GM21529 (cell line): ENCODE results near the gene UBE2D4.
"Not testable (repeated sequence)": the region's sequence is repeated elsewhere in the genome, so short reads cannot be mapped to it uniquely, and the experiment has no call there.

ENCODE experiments used
- ATAC-seq: cut with Tn5 transposase; IDR thresholded peaks from one replicate; pipeline ENCODE4 v1.9.1; 2021; ENCODE audit not compliant: unreplicated experiment

The UBE2D4 gene

DNA sequence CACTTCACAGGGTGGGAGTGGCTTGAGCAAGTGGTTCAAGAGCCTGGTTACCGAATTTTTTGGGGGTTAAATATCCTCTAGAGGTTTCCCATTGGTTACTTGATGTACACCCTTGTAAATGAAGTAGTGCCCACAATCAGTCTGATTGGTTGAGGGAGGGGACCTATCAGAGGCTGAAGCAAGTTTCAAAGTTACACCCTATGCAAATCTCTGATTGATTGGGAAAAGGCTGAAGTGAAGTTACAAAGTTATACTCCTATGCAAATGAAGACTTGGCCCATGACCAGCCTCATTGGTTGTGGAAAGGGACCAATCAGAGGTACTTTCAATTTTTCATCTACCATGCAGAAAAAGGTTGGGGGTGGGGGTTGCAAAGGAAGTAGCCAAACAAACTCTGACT is 34.7 kb downstream of the UBE2D4 start:
- no peak for ATAC-seq

DNA sequence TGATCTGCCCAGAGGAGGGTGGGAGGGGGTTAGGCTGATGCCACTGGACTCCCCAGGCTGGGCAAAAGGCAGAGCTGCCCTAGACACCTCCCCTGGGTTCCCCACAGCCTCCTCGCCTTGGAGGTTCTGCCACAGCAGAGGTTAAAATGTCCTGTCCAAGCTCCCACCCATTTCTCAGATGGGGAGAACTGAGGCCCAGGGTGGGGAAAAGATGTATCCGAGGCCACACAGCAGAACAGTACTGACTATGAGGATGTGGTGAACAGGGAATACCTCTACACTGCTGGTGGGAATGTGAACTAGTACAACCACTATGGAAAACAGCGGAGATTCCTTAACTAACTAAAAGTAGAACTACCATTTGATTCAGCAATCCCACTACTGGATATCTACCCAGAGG is 40.2 kb downstream of the UBE2D4 start:
- not testable (repeated sequence) for ATAC-seq

DNA sequence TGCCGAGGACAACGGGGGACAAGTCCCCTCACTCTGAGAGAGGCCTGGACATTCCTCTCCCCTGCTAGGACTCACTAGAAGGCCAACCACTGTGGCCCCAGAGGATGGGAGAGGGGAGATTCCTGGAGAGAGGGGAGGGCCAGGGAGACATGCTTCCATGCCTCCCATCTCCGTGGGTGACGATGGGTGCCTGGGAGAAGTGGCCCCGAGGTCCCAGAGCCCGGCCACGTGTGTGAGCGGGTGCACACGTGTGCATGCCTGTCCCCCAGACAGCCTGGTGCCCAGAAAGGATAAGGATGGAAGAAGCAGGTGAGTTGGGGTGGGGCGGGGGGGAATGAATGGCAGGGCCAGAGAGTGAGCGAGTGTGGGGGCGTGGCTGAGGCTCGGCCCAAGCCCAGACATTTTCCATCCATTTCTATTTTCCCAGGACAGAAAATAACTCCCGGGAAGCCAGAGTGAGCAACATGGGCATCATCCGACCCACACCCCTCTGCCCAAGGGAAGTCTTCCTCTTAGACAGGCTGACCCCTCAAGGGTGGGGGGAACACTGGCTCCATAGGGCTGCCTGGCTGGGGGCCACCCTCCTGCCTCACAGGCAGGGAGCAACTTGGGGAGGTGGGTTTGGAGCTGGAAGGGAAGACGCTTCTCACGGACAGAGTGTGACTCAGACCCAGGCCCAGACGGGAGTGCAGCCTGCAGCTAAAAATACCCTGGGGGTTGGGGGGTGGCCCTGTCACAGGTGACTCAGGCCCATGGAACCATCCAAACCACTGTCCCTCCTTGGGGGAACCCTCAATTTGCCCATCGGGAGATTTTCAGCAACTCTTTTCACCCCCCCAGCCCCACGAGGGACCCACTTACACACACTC is 42.2 kb downstream of the UBE2D4 start:
- ATAC-seq: not testable (repeated sequence)

DNA sequence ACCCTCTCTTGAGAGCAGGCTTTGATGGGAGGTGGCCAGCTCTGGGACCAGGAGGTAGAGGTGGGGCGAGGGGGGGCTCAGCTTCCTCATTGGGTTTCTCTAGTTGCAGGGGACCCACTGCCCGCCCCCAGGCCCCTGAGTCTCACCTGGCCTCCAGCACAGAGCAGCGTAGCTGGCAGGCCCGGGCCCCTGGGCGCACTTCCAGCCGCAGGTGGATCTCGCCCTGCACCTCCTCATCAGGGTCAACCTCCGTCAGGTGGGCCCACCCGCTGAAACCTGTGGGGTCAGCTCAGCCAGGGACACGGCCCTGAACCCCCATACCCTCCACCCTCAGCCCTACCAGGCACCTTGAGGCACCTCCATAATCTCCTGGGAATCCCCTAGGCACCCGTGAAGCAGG is 43.4 kb downstream of the UBE2D4 start:
- ATAC-seq: not testable (repeated sequence)

DNA sequence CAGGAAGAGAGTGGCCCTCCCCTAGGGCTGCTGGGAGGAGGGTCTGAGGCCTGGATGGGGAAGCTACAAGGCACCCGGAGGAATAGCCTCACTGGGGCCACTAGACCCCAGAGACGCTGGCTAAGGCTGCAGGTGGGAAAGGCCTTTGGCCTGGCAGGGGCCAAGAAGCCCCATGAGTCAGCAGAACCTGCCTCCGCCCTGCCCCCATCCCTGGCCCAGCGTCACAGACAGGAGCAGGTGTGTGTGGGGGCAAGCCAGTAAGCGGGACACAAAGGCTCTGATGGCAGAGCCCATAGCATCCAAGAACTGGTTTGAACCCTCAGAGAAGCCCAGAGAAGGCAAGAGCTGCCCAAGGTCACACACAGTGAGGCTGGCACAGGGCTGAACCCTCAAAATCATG is 44.5 kb downstream of the UBE2D4 start:
- ATAC-seq: not testable (repeated sequence)

DNA sequence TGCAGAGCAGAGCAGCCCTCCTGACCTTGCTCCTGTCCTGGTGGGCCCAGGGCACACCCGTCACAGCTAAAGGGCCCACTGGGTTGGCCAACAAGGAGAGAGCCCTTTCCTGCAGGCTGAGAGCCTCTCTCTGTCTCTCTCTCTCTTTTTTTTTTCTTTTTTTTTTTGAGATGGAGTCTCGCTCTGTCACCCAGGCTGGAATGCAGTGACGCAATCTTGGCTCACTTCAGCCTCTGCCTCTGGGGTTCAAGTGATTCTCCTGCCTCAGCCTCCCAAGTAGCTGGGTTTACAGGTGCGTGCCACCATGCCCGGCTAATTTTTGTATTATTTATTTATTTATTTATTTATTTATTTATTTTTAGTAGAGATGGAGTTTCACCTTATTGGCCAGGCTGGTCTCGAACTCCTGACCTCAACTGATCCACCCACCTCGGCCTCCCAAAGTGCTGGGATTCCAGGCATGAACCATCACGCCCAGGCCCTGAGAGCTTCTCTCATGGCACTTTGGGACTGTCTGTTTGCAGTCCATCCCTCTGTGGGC is 47.9 kb downstream of the UBE2D4 start:
- not testable (repeated sequence) for ATAC-seq

DNA sequence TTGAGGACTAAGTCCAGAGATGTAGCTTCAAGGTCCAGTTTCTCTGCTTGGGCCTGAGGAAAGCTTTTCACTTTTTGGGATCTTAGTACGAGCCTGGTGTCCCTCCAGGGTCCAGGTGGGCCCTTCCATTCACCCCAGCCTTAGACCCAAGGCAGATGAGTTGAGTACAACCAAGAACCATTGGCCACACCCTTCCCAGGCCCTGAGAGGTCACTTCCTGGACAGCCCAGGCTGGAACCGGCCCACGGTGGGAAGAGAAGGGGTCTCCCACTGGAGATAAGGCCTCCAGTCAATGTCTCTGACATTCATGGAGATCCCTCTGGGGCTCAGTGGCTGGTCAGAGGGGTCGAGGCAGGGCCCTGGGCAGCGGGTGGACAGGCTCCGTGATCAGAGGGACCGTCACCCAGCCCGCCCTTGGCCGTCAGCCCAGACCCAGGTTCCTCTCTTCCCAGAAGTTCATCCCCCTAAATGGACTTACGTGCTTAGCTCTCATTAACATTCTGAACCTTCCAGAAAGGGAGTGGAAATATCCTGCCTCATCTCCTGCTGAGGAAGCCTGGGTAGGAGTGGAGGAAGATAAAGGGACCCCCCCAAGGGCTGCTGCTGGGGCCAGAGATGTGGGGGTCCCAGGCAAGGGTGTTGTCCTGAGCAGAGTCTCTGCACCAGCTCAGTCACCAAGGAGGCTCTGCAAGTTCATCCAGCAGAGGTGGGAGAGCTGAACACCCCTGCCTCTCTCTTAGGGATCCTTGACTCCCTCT is 48.7 kb downstream of the UBE2D4 start:
- ATAC-seq: not testable (repeated sequence)

DNA sequence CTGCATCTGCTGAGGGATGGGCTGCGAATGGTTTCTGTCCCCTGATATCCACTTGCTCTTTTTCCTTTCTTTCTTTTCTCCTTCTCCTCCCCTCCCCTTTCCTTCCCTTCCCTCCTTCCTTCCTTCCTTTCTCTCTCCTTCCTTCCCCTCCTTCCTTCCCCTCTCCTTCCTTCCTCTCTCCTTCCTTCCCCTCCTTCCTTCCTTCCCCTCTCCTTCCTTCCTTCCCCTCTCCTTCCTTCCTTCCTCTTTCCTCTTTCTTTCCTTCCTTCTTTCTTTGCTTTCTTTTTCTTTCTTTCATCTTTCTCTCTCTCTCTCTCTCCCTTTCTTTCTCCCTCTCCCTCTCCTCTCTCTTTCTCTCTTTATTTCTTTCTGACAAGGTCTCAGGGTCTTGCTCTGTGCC is 51.3 kb downstream of the UBE2D4 start:
- no peak for ATAC-seq

DNA sequence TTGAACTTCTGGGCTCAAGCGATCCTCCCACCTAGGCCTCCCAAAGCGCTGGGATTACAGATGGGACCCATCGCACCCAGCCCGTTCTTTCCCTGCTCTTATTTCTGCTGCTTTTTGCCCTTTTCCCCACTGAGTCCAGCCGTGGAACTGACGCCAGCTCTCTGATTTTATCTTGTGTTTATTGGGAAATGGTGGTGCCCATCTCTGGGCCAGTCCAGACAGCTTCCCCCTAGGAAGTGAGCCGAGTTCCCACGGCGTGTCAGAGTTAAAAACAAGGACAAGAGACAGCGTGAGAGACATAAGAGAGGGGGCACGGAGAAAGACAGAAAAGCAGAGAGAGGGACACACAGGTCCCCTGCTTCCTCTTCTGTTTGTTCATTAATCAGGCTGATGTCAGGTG is 51.9 kb downstream of the UBE2D4 start:
- ATAC-seq: not testable (repeated sequence)

DNA sequence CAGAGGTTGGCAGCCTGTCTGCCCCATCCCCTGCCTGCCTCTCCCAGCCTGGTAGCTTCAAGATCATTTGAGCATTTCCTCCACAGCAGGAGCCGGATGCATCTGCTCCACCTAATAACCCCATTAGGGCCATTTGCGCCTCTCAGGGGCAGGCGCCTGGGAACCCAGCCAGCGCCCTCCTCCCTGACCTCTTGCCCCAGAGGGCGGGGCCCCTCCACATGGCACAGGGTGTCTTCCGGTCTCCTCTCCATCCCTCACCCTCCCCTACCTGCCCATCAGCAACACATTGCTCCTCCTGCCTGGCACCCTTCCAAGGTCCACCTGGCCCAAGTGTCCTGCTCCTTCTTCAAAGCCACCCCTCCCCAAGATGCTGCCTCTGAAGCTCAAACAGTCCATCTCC is 56.6 kb downstream of the UBE2D4 start:
- not testable (repeated sequence) for ATAC-seq

DNA sequence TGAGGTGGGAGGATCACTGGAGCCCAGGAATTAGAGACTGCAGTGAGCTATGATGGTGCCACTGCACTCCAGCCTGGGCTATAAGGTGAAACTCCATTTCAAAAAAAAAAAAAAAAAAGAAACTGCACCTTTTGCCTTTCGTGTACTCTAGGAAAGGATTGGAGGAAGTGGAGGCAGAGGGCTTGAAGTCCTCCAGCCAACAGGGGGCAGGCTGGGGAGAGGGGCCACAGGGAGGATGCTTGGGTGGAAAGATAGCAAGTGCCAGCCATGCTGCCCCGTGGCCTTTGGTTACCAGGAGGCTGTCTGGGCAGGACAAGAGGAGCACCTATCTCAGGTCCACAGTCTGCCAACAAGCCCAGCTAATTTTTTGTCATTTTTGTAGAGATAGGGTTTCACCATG is 57.5 kb downstream of the UBE2D4 start:
- ATAC-seq: not testable (repeated sequence)

DNA sequence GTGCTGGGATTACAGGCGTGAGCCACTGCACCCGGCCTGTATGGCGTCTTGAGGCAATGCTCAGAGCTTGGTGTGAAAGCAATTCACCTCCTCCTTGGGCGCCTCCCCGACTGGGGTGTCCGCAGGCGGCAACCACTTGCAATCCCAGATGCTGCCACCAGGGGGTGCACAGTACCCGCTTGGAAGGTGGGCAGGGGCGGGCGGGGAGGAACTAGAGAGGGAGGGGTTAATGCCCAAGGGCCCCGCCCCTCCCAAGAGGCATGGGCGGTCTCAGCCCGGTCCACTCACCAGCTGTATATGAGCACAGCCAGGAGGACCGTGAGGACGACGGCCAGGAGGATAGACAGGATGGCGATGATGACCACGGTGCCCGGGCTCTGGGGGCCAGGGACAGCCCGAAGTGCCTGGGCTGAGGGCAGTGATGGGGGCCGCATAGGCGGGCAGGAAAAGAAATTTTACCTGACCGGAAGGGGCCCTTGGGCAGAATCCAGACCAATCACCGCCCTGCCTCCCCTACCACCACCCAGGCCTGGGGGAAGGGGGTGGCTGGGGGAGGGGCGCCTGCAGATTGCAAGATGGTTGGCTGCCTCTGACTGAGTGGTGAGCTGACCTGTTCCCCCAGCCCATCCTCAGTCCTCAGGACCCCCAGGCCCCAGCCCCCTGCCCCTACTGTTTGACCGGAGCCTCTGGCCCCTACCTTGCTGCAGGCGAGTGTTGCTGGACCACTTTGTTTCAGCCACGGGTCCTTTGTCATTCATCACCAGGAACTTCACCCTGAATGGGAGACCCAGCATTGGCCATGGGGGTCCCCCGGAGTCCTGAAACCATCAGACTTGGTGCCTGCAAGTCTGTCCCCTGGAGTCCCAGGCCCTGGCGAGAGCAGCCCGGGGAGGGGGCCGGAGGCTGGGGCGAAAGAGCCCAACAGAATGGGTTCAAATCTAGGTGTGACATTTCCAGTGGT is 59.9 kb downstream of the UBE2D4 start:
- ATAC-seq: peak; percentile 83

DNA sequence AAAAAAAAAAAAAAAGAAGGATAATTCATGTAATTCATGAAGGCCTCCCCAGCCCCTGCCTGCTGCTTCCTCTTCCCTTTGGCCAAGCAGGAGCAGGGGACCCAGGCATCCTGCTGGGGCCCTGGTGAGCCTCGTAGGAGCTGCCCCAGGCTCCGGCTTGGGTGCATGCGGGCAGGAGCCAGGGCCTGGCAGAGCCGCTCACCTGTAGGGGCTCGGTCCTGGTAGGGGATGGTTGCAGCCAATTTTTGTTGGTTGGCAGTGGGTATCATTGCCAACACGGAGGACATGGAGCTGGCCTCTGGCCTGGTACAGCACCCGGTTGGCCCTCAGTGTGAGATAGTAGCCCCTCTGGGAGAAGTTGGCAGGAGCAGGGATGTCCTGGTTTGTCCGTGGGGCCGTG is 61.2 kb downstream of the UBE2D4 start:
- not testable (repeated sequence) for ATAC-seq

DNA sequence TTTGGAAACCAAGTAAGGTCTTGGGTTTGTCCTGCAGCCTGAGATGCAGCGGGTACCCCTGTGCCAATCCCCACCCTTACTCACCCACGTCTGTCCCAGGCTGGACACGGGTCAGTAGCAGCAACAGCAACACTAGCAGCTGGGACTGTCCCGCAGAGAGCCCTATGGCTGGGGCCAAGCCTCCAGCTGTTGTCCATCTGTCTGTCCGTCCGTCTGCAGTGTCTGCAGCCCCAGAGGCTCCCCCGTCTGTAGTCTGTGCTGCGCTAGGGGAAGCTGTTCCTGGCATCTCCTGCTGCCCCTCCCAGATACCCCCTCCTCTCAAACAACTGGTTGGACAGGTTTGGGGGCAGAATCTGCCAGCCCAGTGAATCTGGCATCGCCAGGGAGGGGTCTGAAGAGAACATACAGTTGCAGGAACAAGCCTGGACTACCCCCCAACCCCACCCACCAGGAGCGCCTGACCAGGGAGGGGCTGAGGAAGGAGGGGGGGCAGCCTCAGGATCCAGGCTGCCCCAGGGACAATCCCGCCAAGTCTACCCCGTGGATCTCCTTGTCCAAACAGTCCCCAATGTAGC is 63.9 kb downstream of the UBE2D4 start:
- ATAC-seq: not testable (repeated sequence)

DNA sequence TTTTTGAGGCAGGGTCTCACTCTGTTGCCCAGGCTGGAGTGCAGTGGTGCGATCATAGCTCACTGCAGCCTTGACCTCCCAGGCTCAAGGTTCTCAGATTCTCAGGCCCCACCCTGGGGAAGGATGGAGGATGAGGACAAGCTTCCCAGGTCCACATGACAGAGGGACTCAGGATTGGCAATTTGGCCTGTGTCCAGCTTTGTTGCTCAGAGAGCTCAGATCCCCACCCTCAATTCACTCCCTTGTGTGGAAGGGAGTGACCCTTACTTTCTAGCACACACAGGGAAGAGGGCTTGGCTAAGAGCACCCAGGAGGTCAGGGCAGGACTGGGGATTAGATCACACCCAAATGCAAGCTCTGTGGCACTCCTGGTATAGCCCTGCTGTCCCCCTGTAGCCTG is 64.6 kb downstream of the UBE2D4 start:
- ATAC-seq: not testable (repeated sequence)

DNA sequence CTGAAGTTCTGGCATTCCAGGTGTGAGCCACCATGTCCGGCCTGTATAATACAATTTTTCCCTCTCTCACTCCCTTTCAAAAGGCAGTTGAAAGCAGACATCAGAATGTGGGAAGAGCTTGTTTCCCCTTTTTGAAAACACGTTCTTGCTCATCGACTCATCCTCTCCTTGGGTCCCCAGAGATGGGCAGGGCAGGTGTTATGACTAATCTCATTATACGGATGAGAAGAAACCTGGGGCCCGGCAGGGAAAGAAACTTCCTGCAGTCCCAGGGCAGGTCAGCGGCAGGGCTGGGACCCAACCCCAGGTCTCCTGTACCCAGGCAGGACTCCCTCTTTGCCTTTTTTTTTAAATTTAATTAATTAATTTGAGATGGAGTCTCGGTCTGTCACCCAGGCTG is 66.7 kb downstream of the UBE2D4 start:
- peak; percentile 93 for ATAC-seq

DNA sequence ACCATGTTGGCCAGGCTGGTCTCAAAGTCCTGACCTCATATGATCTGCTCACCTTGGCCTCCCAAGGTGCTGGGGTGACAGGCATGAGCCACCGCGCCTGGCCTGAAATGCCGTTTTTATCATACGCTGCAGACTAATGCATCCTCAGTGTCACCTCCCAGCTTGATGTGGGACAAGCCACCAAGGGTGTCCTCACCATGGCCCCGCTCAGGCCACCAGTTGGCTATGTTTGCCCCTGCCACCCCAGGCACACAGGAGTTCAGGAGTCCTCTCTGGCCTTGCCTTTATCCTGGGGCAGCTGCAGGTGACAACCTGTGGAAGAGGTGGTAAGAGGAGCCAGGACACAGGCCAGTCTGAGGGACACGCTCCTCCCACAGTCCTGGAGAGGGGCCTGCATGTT is 68.4 kb downstream of the UBE2D4 start:
- not testable (repeated sequence) for ATAC-seq

DNA sequence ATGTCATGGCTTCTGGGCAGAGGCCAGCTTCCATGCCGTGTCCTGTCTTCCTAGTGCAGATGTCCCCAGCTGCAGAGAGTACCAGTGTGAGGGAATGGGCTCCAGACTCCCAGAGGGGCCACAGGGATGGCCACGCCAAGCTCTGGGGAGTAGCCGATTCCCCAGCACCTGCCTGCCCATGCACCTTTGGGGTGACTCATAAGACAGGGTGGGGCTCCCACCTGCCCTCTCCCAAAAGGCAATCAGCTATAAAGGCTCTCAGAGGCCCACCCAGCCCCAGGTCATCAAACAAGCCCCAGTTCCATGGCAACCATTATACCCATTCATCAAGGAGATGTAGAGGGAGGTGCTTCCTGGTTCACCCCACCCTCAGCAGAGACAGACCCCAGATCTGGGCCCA is 71.3 kb downstream of the UBE2D4 start, which contains the start of gene SPDYE1:
SPDYE1 (plus strand) TSS at position 366 of the 400 bp plus-strand sequence. CDS start 2,053 bp downstream, outside the sequence.
- ATAC-seq: not testable (repeated sequence)
